HepG2 (cell line): ENCODE measurements around the gene DCDC1. TPM values are rescaled to one million over a fixed set of nuclear protein-coding genes. Genes with fewer than 3 reads are reported as not detected.

Source experiments
- AGO2 ChIP-seq: fragments of 200-400 bp; formaldehyde crosslinking; optimal IDR thresholded peaks from 2 replicates; pipeline ENCODE3; 2017; ENCODE audit warnings: mild to moderate bottlenecking, low read depth, low read length, moderate library complexity
- ARHGAP35 ChIP-seq: sonication (generic); formaldehyde crosslinking; IDR thresholded peaks from 2 replicates; pipeline ENCODE4 v1.9.0; 2022; ENCODE audit warnings: mild to moderate bottlenecking, inconsistent platforms, moderate library complexity, missing genetic modification reagents, borderline replicate concordance
- ATF1 ChIP-seq: IDR thresholded peaks from 2 replicates; pipeline ENCODE4 v1.6.1; 2016; ENCODE audit warnings: mild to moderate bottlenecking, control low read depth
- BATF2 ChIP-seq: sonication (generic); formaldehyde crosslinking; IDR thresholded peaks from 2 replicates; pipeline ENCODE4 v1.8.0; 2022; ENCODE audit warnings: mild to moderate bottlenecking, missing genetic modification reagents, moderate library complexity
- DNMT3B ChIP-seq: conservative IDR thresholded peaks from 2 replicates; pipeline ENCODE4 v1.6.1; 2016; ENCODE audit warnings: missing biosample characterization, control low read depth
- GLI4 ChIP-seq: sonication (generic); formaldehyde crosslinking; IDR thresholded peaks from 2 replicates; pipeline ENCODE4 v1.5.1; 2020; ENCODE audit warnings: missing genetic modification reagents, mild to moderate bottlenecking, moderate library complexity, borderline replicate concordance
- HNF4A ChIP-seq: sonication (generic); formaldehyde crosslinking; IDR thresholded peaks from 2 replicates; pipeline ENCODE4 v1.4.0; 2020; ENCODE audit warnings: missing genetic modification reagents
- KDM1A ChIP-seq: IDR thresholded peaks from 2 replicates; pipeline ENCODE4 v1.6.1; 2016; ENCODE audit warnings: missing compliant biosample characterization
- MAZ ChIP-seq, 2 experiments: sonication (generic) in 1 of 2; formaldehyde crosslinking in 1 of 2; IDR thresholded peaks; 2 replicates each; pipeline versions ENCODE4 v1.5.0 to v1.6.1; 2012 to 2020; ENCODE audit warnings: low read depth in 2 of 2, mild to moderate bottlenecking in 2 of 2, borderline replicate concordance in 1 of 2, improper control_type of control experiment in 1 of 2, low read length in 1 of 2, missing genetic modification reagents in 1 of 2, moderate library complexity in 1 of 2
- MED8 ChIP-seq: sonication (generic); formaldehyde crosslinking; IDR thresholded peaks from 2 replicates; pipeline ENCODE4 v1.8.1; 2023; ENCODE audit warnings: mild to moderate bottlenecking, missing genetic modification reagents; ENCODE audit not compliant: insufficient replicate concordance
- NFKBIZ ChIP-seq: IDR thresholded peaks from 2 replicates; pipeline ENCODE4 v1.6.1; 2018; ENCODE audit warnings: missing genetic modification reagents, missing compliant biosample characterization
- NR2F2 ChIP-seq: IDR thresholded peaks from 2 replicates; pipeline ENCODE4 v1.6.1; 2012; ENCODE audit warnings: low read depth, inconsistent platforms, borderline replicate concordance
- PCBP1 ChIP-seq: fragments of 200-400 bp; formaldehyde crosslinking; IDR thresholded peaks from 2 replicates; pipeline ENCODE4 v1.6.1; 2017; ENCODE audit warnings: mild to moderate bottlenecking, low read depth, low read length, borderline replicate concordance
- PRPF4 ChIP-seq: fragments of 200-400 bp; formaldehyde crosslinking; IDR thresholded peaks from 2 replicates; pipeline ENCODE4 v1.6.1; 2016; ENCODE audit warnings: low read length, low read depth; ENCODE audit not compliant: poor library complexity, severe bottlenecking
- SNAI1 ChIP-seq: sonication (generic); formaldehyde crosslinking; IDR thresholded peaks from 2 replicates; pipeline ENCODE4 v1.5.0; 2020; ENCODE audit warnings: mild to moderate bottlenecking, missing genetic modification reagents, borderline replicate concordance
- SRSF9 ChIP-seq: fragments of 200-400 bp; formaldehyde crosslinking; IDR thresholded peaks from 2 replicates; pipeline ENCODE4 v1.6.1; 2018; ENCODE audit warnings: borderline replicate concordance, mild to moderate bottlenecking, low read depth, low read length; ENCODE audit not compliant: insufficient read depth, poor library complexity, severe bottlenecking
- TCF12 ChIP-seq, 2 experiments: fragments of 450-650 bp in 1 of 2; sonication (generic) in 1 of 2; formaldehyde crosslinking in 1 of 2; IDR thresholded peaks; 2 replicates each; pipeline versions ENCODE4 v1.6.1 to v1.8.0; 2017 to 2022; ENCODE audit warnings: antibody characterized with exemption in 1 of 2, mild to moderate bottlenecking in 1 of 2, missing genetic modification reagents in 1 of 2, moderate library complexity in 1 of 2
- TMF1 ChIP-seq: sonication (generic); formaldehyde crosslinking; IDR thresholded peaks from 2 replicates; pipeline ENCODE4 v1.8.1; 2022; ENCODE audit warnings: low read depth, missing genetic modification reagents
- ZBTB7B ChIP-seq: sonication (generic); formaldehyde crosslinking; IDR thresholded peaks from 2 replicates; pipeline ENCODE4 v1.4.0; 2020; ENCODE audit warnings: missing genetic modification reagents
- ZFP36L2 ChIP-seq: sonication (generic); formaldehyde crosslinking; IDR thresholded peaks from 2 replicates; pipeline ENCODE4 v1.4.0; 2020; ENCODE audit warnings: missing genetic modification reagents
- ZNF234 ChIP-seq: sonication (generic); formaldehyde crosslinking; conservative IDR thresholded peaks from 2 replicates; pipeline ENCODE4 v1.5.1; 2020; ENCODE audit warnings: mild to moderate bottlenecking, missing genetic modification reagents
- ZNF431 ChIP-seq: sonication (generic); formaldehyde crosslinking; IDR thresholded peaks from 2 replicates; pipeline ENCODE4 v1.9.0; 2022; ENCODE audit warnings: missing genetic modification reagents, low read depth, mild to moderate bottlenecking, borderline replicate concordance
- ZNF605 ChIP-seq: sonication (generic); formaldehyde crosslinking; IDR thresholded peaks from 2 replicates; pipeline ENCODE4 v1.8.0; 2022; ENCODE audit warnings: mild to moderate bottlenecking, missing genetic modification reagents
- ZNF619 ChIP-seq: sonication (generic); formaldehyde crosslinking; IDR thresholded peaks from 2 replicates; pipeline ENCODE4 v1.4.0; 2020; ENCODE audit warnings: mild to moderate bottlenecking, missing genetic modification reagents
- ZNF720 ChIP-seq: sonication (generic); formaldehyde crosslinking; IDR thresholded peaks from 2 replicates; pipeline ENCODE4 v1.4.0; 2020; ENCODE audit warnings: missing genetic modification reagents
- ZSCAN12 ChIP-seq: sonication (generic); formaldehyde crosslinking; IDR thresholded peaks from 2 replicates; pipeline ENCODE4 v1.9.0; 2021; ENCODE audit warnings: mild to moderate bottlenecking, missing genetic modification reagents
- polyA plus RNA-seq, 8 experiments: library from polyadenylated mRNA; depleted of rRNA in 3 of 8; stranded (reverse) in 7 of 8; unstranded in 1 of 8; fragments of >200 nt; fragmentation: Illumina TruSeq in 4 of 8; extraction: Trizol in 4 of 8; gene quantifications; 2 replicates each; pipeline versions ENCODE4 v1.2.1 to v1.2.3, GENCODE V29; 2011 to 2016; ENCODE audit warnings: low read depth in 4 of 8, missing spikeins in 1 of 8, mixed read lengths in 1 of 8; ENCODE audit not compliant: insufficient read depth in 1 of 8
- total RNA-seq, 5 experiments: library from RNA; depleted of rRNA; stranded (reverse); fragments of >200 nt; fragmentation: Illumina TruSeq; extraction: Trizol; gene quantifications; 2 replicates each; pipeline ENCODE4 v1.2.3, GENCODE V29; 2016; ENCODE audit warnings: low read depth in 1 of 5
- TF ChIP-seq, protein P1 (sequence below): sonication (generic); formaldehyde crosslinking; IDR thresholded peaks from 2 replicates; pipeline ENCODE4 v1.5.0; 2020; ENCODE audit warnings: missing genetic modification reagents

The DCDC1 gene
- total and polyA plus RNA-seq, 2 of the 13 experiments (the other 11 are each of a cell fraction or from before 2014, with no cell fraction given): 0.12 to 0.27 TPM

GRCh38 chr11:31369348-31370329, at the start of gene DCDC1, which contains the start of gene DNAJC24 (continued):
- peak; percentile 80 for TF ChIP-seq ATF1 (CRISPR knock-in tag)
- no peak for TF ChIP-seq NR2F2
- TF ChIP-seq DNMT3B (CRISPR knock-in tag): no peak
- TF ChIP-seq BATF2 (CRISPR knock-in tag): no peak
- TF ChIP-seq SNAI1 (CRISPR knock-in tag): no peak
- TF ChIP-seq SRSF9: no peak
- TF ChIP-seq, protein P1, sequence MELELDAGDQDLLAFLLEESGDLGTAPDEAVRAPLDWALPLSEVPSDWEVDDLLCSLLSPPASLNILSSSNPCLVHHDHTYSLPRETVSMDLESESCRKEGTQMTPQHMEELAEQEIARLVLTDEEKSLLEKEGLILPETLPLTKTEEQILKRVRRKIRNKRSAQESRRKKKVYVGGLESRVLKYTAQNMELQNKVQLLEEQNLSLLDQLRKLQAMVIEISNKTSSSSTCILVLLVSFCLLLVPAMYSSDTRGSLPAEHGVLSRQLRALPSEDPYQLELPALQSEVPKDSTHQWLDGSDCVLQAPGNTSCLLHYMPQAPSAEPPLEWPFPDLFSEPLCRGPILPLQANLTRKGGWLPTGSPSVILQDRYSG (CRISPR knock-in tag): no peak
- no peak for TF ChIP-seq ZNF234
- TF ChIP-seq PCBP1: 0 out of 2 replicates have a peak, but pooled peaks have one; percentile 53
- no peak for TF ChIP-seq ARHGAP35 (CRISPR knock-in tag)
- TF ChIP-seq ZSCAN12 (CRISPR knock-in tag): no peak
- peak; percentile 27; the same call in 1 of the 2 replicates for TF ChIP-seq HNF4A (CRISPR knock-in tag)
- no peak for TF ChIP-seq TMF1 (CRISPR knock-in tag)
- no peak for TF ChIP-seq ZNF720 (CRISPR knock-in tag)
- TF ChIP-seq ZBTB7B (CRISPR knock-in tag): peak; percentile 55; the same call in 1 of the 2 replicates
- TF ChIP-seq GLI4 (CRISPR knock-in tag): no peak
- peak; percentile 43; the same call in 1 of the 2 replicates for TF ChIP-seq ZNF605 (CRISPR knock-in tag)
- TF ChIP-seq AGO2: no peak
- peak; percentile 60; the same call in 1 of the 2 replicates for TF ChIP-seq MAZ (IDR thresholded peaks at IDR 0.05; ENCODE audit: borderline replicate concordance, low read depth, low read length)
- peak; percentile 68; the same call in 1 of the 2 replicates for TF ChIP-seq MAZ (CRISPR knock-in tag; IDR thresholded peaks at IDR 0.05; ENCODE audit: low read depth)
- no peak for TF ChIP-seq KDM1A (CRISPR knock-in tag)
- no peak for TF ChIP-seq ZNF431 (CRISPR knock-in tag)
- no peak for TF ChIP-seq PRPF4
- no peak for TF ChIP-seq TCF12 (IDR thresholded peaks at IDR 0.05)
- 0 out of 2 replicates have a peak, but pooled peaks have one; percentile 59 for TF ChIP-seq TCF12 (CRISPR knock-in tag; IDR thresholded peaks at IDR 0.05)
- TF ChIP-seq MED8: no peak
- no peak for TF ChIP-seq NFKBIZ (CRISPR knock-in tag)
- TF ChIP-seq ZNF619 (CRISPR knock-in tag): no peak
- no peak for TF ChIP-seq ZFP36L2 (CRISPR knock-in tag)
